Adipose tissue (tissue), 3 donors: Measurements from ENCODE around the gene STRN3. TPM values are rescaled to one million over a fixed set of nuclear protein-coding genes. Genes with fewer than 3 reads are reported as not detected.

Experiments used
- H3K27ac ChIP-seq: one replicate; pipeline ENCODE4 v1.5.1; 2013; ENCODE audit warnings: low read depth, low read length
- WGBS, 3 donors: extraction: QIAGEN DNeasy Blood & Tissue Kit; methylation state at CpG; one replicate each; pipeline ENCODE4 v1.1.7; 2013; 5-methylcytosine and 5-hydroxymethylcytosine counted together
- polyA plus RNA-seq, 3 donors: library from polyadenylated mRNA; stranded (reverse); fragments of 200-250 nt; gene quantifications; one replicate each; pipeline ENCODE4 v1.2.3, GENCODE V29; 2013
- donor health status: healthy with polysubstance abuse.
- donor health status: Bipolar disorder and iron deficiency.
- donor health status: healthy.

Gene STRN3
- polyA plus RNA-seq, 3 donors = 5.1 to 17.1 (median 14.8) TPM

DNA sequence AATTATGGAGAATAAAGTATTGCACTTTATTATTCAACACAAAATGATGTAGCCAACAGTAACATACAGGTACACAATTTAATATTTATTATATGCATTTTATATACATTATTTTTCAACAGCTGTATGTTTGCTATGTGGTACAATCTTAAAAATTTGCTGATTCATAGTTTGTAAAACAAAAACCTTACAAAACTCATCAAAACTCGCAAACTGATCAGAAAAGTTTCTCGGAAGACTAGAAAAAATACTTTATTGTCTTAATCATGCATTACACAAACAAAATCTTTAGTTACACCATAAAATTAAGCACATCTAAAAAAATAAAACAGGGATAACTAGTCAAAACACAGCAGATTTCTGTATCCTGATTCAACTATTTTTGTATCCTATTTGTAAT, 132.4 kb downstream of the STRN3 start:
- H3K27ac ChIP-seq = no peak overlapping the region
- 95 to 99% (median 97%) methylated on average over 2 of the region's 2 CpGs for WGBS, 3 donors

DNA sequence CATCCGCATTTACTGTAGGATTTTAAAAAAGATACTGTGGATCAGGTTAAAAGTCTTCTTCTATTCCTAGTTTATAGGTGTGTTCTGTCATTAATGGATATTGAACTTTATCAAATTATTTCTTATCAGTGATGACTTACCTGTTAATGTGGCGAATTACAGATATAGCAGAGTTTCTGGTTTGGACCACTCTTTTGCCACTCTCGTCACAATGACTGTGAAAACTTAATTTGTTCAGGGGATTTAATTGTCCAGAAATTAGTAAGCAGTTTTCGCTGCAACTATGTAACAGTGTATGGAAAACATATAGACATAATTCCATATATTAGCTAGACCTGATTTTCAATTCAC, 137.0 kb downstream of the STRN3 start:
- WGBS, 3 donors = 72 to 81% (median 76%) methylated on average over 4 of the region's 4 CpGs
- no peak overlapping the region for H3K27ac ChIP-seq

DNA sequence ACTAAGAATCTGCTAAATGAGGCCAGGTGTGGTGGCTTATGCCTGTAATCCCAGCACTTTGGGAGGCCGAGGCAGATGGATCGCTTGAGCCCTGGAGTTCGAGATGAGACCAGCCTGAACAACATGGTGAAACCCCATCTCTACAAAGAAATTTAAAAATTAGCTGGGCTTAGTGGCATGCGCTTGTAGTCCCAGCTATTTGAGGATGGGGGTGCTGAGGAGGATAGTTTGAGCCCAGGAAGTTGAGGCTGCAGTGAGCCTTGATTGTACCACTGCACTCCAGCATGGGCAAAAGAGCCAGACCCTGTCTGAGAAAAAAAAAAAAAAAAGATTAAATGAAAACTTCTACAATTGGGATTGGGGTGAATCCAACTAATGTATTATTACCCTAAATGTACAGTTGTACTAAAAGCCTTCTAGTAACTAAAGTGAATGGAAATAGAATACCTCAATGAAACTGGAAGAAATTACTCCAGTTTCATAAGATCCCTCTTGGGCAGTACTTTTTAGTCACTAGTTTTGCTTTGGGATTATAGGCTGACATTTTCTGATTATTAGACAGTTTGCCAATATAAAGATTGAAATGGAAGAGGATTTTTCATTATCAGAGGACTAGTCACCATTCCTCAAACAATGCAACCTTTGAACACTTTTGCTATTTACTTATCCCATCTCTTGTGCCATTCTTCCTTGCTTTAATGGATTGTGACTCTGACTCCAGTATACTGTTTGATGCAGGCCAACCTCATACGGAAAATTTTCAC, 137.5 kb downstream of the STRN3 start:
- no peak overlapping the region for H3K27ac ChIP-seq
- 93 to 98% (median 94%) methylated on average over 5 of the region's 5 CpGs for WGBS, 3 donors

DNA sequence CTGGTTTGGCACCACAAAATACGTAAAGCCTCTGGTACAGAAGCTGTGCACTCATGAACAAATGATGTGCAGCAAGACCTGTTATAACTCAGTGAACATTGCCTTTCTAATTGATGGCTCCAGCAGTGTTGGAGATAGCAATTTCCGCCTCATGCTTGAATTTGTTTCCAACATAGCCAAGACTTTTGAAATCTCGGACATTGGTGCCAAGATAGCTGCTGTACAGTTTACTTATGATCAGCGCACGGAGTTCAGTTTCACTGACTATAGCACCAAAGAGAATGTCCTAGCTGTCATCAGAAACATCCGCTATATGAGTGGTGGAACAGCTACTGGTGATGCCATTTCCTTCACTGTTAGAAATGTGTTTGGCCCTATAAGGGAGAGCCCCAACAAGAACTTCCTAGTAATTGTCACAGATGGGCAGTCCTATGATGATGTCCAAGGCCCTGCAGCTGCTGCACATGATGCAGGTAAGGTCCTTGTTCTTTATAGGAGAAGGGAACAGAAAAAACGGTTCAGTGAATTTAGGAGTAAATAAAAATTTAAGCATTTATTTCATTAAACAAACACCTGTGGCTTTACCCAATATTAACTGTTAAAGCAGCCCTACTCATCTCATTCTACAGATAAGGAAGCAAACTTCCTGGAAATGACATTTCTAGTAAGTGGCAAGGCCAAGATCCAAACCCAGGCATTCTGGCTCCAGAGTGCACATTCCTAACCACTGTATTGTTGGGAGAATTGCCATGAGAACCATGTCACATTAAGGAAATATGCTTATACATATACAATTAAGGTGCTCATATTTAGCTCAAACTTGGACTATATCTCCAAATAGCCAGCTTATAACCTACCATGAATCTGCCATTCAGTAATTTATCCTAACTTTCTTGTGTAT, 140.1 kb downstream of the STRN3 start:
- 87 to 91% (median 91%) methylated on average over 7 of the region's 7 CpGs for WGBS, 3 donors
- no peak overlapping the region for H3K27ac ChIP-seq

DNA sequence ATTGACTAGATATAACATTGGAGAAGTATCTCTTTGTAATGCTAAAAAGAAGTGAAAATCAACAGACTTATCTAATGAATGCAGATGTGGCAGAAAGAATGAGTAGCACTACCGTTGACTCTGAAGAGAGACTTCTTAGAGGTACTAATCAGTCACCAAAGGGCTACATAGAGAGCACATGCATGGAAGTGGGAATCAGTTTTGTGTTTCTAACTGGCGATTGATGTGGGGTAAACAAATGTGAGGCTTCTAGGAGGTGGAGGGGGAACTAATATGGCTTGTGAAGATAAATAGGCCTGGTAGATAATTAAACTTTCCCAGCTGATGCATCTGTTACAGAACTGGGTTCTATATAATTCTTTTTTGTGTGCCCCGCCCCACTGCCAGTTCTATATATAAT, 141.3 kb downstream of the STRN3 start:
- 69 to 94% (median 88%) methylated on average over 3 of the region's 3 CpGs for WGBS, 3 donors
- no peak overlapping the region for H3K27ac ChIP-seq

DNA sequence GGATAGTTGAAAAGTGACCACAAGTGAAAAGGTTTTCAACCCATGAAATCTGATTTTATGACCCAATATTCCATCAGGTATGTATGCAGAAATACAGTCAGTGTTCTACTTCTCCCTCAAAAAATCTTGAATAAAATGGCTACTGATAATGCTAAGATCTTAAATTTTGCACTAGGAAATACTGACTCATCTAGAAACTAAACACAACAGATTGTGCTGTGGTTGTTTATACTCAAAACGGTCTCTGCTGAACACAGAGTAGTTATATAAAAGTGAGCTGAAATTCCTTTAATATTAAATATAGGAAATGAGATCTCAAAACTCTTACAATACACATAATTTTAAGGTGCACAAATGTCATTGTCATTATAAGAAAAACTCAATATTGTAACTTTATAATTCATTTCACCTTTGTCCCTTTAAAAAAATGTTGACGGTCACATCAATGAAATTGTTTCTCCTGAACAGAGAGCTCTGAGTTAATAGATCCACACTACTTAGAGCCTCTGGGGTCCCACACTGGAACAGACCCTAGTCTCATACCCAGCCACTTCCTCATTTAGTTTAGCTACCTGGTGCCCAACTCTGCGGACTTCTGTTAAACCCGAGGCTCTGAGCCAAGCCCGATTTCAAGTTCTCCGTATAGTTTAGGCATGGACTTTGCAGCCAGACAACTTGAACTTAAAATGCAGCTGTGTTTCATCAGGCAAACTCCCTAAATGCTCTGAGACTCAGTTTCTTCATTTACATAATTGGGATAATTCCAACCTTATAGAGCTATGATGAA, 142.5 kb downstream of the STRN3 start:
- 80 to 85% (median 80%) methylated on average over 6 of the region's 6 CpGs for WGBS, 3 donors

DNA sequence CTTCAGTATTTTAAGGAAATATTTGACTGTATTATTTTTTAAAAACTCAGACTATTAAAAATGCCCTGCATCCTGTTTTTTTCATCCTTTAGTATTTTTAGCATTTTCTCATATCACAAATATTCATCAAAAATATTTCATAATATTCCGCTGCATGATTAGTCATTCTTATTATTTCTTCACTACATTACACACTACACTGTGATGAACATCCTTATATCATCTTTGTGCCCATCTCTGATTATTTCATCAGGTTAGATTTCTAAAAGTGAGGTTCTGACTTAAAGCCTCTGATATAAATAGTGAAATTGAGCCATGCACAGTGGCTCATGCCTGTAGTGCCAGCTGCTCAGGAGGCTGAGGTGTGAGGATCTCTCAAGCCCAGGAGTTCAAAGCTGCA, 143.7 kb downstream of the STRN3 start:
- 43 to 81% (median 66%) methylated on average over 1 of the region's 1 CpG for WGBS, 3 donors
- H3K27ac ChIP-seq = no peak overlapping the region

More for the DNA sequence above, 142.5 kb downstream of the STRN3 start:
- no peak overlapping the region for H3K27ac ChIP-seq

DNA sequence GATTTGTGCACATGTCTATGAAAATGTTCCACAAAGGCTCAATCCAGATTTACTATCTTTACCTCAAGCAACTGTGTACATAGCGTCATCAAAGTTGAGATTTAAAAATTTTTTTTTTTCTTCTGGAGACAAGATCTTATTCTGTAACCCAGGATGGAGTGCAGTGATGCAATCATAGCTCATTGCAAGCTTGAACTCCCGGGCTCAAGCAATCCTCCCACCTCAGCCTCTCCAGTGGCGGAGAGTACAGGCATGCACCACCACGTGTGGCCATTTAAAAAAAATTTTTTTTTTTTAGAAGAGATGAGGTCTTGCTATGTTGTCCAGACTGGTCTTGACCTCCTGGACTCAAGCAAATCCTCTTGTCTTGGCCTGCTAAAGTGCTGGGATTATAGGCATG, 149.5 kb downstream of the STRN3 start:
- H3K27ac ChIP-seq = no peak overlapping the region
- 70 to 72% (median 72%) methylated on average over 4 of the region's 4 CpGs for WGBS, 3 donors

DNA sequence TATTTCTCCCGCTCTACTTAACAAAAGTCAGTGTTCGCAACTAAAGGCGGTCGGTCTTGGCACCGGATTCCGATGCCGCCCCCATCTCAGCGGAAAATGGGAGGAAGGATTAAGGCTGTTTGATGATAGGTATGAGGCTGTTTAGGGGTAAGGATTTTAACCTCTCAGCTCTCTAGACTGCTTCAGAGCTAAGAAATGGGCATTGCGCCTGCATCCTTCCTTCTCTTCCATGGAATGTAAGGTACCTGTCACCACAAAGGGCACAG, 150.5 kb downstream of the STRN3 start:
- 34 to 40% (median 36%) methylated on average over 9 of the region's 9 CpGs for WGBS, 3 donors
- no peak overlapping the region for H3K27ac ChIP-seq

DNA sequence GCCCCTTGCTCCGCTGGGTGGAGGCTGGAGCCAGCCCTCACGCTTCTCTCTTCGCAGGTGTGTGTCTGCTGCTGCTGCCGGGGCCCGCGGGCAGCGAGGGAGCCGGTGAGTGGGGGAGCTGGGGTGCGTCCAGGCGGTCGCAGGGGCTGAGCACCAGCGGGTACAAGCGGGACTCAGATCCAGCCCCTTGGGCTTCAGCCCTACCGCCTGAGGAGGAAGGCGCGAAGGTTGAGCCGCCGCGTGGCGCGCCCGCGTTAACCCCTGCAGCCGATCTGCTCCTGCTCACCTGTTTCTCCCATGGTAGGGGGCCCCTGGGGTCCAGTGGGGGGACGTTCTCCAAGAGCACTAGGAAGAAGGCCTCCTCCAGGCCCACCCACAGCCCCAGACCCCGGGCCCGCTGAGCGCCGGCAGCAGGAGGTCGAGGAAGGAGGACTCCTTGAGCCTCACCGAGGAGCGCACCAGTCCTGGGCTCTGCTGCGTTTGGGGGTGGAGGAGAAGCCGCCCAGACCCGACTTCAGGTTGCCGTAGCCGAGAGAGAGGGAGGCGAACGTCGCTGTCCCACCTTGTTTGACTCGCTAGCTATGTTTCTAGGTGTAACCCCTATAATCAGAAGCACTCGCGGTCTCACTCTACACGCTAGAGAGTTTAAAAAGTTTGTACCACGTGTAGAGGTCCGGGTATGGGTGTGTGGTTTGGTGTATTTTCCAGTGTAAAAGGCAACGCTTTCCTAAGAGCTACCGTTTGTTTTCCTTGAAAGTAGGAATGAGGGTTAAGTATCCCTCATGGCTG, 151.0 kb downstream of the STRN3 start:
- 4 to 5% (median 4%) methylated on average over 44 to 48 of the region's 48 CpGs for WGBS, 3 donors
- no peak overlapping the region for H3K27ac ChIP-seq

DNA sequence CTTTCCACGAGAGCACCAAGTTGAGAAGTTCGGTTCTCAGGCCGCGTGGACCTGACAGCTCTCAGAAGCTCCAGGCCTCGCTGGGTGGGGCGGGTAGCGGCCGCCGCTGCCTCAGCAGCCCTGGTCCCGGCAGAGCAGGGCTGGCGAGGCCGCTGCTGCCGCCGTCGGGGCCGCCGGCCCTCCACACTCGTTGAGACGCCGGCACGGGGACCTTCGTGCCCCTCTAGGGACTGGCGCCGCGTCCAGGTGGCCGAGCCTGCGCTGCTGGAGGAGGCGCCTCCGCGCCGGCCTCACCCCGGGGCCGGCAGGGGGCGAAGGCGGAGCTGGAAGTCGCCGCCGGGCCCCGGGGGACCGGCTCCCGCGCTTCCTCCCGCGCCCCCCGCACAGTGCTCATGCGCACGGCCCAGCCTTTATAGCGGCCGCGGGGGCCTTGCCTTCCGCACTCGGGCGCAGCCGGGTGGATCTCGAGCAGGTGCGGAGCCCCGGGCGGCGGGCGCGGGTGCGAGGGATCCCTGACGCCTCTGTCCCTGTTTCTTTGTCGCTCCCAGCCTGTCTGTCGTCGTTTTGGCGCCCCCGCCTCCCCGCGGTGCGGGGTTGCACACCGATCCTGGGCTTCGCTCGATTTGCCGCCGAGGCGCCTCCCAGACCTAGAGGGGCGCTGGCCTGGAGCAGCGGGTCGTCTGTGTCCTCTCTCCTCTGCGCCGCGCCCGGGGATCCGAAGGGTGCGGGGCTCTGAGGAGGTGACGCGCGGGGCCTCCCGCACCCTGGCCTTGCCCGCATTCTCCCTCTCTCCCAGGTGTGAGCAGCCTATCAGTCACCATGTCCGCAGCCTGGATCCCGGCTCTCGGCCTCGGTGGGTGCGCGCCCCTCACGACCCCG, 151.8 kb downstream of the STRN3 start, which contains the start of gene COCH:
Gene COCH, plus strand, starts transcription at position 440 of the 879 bp plus-strand sequence. Its CDS starts 380 bp downstream, at position 820.
- 2 to 4% (median 3%) methylated on average over 79 to 99 of the region's 99 CpGs for WGBS, 3 donors
- no peak within 1 kb of the TSS for H3K27ac ChIP-seq

DNA sequence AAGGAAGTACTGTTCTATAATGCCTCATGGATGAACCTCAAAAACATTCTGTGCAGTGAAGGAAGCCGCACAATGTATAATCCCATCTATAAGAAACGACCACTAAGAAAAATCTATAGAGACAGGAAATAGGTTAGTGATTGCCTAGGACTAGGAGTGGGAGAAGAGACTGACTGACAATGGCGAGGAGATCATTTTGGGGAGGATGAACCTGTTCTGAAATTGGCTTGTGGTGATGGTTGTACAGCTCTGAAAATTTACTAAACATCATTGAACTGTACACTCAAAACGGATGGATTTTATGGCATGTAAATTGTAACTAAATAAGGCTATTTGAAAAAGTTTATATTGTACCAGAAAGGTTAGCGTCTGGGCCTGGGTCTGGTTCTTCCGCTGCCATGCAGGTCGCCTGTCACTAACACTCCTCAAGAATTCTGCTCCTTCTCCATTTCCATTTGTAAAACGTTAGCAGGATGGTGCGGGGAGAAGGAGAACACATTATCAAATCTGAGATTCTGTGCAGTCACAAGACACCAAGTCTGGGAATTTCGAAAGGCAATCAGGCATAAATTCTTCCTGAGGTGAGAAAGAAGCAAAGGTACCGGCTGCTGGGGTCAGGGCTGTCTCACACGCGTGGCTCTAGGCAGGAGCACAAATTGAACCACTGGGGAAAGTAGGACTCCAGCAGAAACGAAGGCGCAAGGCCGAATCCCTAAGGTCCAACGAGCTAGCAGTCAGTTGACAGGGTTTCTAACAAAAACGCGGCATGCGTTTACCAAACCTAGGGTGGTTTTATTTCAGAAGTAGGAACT, 152.7 kb downstream of the STRN3 start:
- no peak overlapping the region for H3K27ac ChIP-seq
- 73 to 79% (median 75%) methylated on average over 20 of the region's 20 CpGs for WGBS, 3 donors

DNA sequence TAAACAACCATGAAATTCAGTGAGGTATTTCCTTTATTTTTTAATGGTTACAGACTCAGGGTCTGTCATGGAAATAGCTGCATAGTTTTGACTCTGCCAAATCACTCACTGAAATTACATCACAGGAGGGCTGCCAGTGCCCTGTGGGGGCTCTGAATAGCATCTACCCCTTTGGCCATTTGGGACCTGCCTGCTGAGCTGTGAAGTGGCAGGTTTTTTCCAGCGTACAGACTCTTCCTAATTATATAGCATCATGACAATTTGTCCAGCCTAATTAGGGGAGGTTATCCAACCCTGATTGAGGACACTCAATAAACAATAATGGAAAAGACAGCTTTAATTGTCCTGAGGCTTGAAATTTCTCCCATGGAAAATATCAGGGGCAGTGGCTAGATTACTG, 153.6 kb downstream of the STRN3 start:
- H3K27ac ChIP-seq = no peak overlapping the region
- 89 to 100% (median 93%) methylated on average over 1 of the region's 1 CpG for WGBS, 3 donors

DNA sequence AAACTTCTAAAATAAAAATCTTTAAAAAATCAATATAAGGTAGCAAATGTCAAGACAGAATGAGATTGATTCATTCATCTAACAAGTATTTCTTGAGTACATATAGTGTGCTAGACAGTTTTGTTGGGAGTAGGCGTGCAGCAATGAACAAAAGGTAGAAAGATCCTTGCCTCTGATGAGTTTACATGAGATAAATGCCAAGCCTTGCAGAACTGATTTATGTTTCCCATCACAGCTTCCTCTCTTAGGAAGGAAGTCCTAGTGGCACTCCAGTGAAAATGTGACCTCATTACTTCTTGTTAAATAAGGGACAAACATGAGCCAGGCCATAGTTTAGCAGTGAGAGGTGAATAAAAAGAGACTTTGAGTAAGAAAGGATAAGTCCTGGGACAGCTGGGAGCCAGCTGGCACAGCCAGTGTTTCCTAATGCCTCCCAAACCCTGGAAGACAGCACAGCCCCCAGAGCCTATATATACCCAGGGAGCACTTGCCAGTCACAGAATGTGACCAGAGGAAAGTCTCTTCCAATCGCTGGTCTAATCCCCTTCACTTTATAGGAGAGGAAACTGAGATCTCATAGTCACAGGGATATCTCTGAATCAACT, 156.5 kb downstream of the STRN3 start:
- 80 to 91% (median 85%) methylated on average over 2 of the region's 2 CpGs for WGBS, 3 donors
- H3K27ac ChIP-seq = no peak overlapping the region

DNA sequence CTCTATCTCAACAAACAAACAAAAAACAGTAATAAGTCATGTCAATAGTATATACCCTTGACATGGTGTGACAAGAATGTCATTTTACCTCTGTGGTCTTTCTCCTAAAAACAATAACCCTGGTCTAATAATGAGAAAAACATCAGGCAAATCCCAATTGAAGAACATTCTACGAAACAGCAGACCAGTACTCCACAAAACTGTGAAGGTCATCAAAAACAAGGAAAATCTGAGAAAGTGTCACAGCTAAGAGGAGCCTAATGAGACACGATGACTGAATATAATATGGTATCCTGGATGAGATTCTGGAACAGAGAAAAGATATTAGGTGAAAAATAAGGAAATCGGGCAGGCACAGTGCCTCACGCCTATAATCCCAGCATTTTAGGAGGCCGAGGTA, 157.4 kb downstream of the STRN3 start:
- WGBS, 3 donors = 92 to 96% (median 94%) methylated on average over 5 of the region's 5 CpGs

DNA sequence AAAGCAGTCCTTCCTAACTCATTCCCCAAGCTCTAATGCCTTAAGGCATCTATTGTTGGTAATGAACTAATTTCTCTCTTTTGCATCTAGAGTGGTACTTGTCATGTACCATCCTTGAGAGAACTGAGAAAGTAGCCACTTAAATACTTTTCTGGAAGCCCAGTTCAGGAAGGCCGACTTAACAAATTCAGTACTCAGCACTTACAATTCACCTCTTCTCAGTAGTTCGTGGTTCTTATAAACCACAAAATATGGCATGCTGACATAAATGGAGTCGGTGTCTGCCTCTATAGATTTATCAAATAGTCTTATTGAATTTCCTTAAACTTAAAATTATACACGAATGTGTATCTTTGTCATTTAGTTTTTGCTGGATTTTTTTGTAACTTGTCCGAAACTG, 161.2 kb downstream of the STRN3 start:
- H3K27ac ChIP-seq = no peak overlapping the region
- 58 to 87% (median 77%) methylated on average over 5 of the region's 5 CpGs for WGBS, 3 donors

More for the DNA sequence above, 157.4 kb downstream of the STRN3 start:
- H3K27ac ChIP-seq = no peak overlapping the region
